Nephron (organoid): ENCODE data around the gene AHCYL2.
A peak's percentile ranks its signal among the peaks of the same experiment; 100 is the strongest.

ENCODE experiments used
- H3K27ac Mint-ChIP-seq, 3 experiments: 2 replicates each; pipeline ENCODE4 v1.8.0; 2020; ENCODE audit warnings: mixed read lengths in 3 of 3, mild to moderate bottlenecking in 2 of 3, moderate library complexity in 1 of 3
- H3K27me3 Mint-ChIP-seq: 2 replicates; pipeline ENCODE4 v1.8.0; 2021; ENCODE audit warnings: low read depth, mild to moderate bottlenecking, moderate library complexity, mixed read lengths
- H3K36me3 Mint-ChIP-seq: 2 replicates; pipeline ENCODE4 v1.8.0; 2020; ENCODE audit warnings: low read depth, mixed read lengths
- H3K4me1 Mint-ChIP-seq: 2 replicates; pipeline ENCODE4 v1.8.0; 2020; ENCODE audit warnings: mixed read lengths
- H3K4me3 Mint-ChIP-seq, 3 experiments: 2 replicates each; pipeline ENCODE4 v1.8.0; 2020; ENCODE audit warnings: mild to moderate bottlenecking in 3 of 3, mixed read lengths in 3 of 3, moderate library complexity in 2 of 3
- H3K9me3 Mint-ChIP-seq: 2 replicates; pipeline ENCODE4 v1.8.0; 2020; ENCODE audit warnings: mixed read lengths
- TF ChIP-seq, protein P1 (sequence below), 3 experiments: fragments of 200-600 bp; sonication (generic); IDR thresholded peaks; one replicate each; pipeline ENCODE4 v1.5.0; 2021; ENCODE audit warnings: antibody characterized with exemption in 3 of 3; ENCODE audit not compliant: unreplicated experiment in 3 of 3

AHCYL2 gene

DNA sequence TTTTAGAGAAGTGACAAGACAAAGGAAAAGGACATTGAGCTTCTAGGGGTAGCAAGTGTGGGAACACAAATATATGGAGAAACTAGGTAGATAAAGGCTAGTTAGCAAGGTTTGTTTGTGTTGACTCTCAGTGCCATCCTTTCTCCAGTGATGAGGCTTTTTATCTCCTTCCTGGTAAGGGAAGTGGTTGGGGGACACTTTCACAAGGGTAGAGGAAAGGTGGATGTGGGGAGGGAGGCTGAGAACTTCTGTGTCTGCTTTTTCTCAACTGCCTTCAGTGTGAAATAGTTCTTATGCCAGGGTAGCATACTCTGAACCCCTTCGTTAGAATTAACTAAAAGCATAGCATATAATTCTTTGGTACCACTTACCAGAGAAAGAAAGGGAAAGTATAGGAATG lies 116.4 kb downstream of the AHCYL2 start:
- Mint-ChIP-seq H3K4me3 (no peak overlapping the region), H3K36me3 (no peaks in the 10 kb centered on the region), H3K9me3 (no peaks in the 10 kb centered on the region), H3K4me1 (peaks cover 16% of the 10 kb centered on the region), H3K27me3 (no peaks in the 10 kb centered on the region), H3K27ac (no peak overlapping the region)
- TF ChIP-seq, protein P1, sequence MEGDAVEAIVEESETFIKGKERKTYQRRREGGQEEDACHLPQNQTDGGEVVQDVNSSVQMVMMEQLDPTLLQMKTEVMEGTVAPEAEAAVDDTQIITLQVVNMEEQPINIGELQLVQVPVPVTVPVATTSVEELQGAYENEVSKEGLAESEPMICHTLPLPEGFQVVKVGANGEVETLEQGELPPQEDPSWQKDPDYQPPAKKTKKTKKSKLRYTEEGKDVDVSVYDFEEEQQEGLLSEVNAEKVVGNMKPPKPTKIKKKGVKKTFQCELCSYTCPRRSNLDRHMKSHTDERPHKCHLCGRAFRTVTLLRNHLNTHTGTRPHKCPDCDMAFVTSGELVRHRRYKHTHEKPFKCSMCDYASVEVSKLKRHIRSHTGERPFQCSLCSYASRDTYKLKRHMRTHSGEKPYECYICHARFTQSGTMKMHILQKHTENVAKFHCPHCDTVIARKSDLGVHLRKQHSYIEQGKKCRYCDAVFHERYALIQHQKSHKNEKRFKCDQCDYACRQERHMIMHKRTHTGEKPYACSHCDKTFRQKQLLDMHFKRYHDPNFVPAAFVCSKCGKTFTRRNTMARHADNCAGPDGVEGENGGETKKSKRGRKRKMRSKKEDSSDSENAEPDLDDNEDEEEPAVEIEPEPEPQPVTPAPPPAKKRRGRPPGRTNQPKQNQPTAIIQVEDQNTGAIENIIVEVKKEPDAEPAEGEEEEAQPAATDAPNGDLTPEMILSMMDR (IDR thresholded peaks at IDR 0.05; ENCODE audit: unreplicated experiment in 3 of 3), result no peak

DNA sequence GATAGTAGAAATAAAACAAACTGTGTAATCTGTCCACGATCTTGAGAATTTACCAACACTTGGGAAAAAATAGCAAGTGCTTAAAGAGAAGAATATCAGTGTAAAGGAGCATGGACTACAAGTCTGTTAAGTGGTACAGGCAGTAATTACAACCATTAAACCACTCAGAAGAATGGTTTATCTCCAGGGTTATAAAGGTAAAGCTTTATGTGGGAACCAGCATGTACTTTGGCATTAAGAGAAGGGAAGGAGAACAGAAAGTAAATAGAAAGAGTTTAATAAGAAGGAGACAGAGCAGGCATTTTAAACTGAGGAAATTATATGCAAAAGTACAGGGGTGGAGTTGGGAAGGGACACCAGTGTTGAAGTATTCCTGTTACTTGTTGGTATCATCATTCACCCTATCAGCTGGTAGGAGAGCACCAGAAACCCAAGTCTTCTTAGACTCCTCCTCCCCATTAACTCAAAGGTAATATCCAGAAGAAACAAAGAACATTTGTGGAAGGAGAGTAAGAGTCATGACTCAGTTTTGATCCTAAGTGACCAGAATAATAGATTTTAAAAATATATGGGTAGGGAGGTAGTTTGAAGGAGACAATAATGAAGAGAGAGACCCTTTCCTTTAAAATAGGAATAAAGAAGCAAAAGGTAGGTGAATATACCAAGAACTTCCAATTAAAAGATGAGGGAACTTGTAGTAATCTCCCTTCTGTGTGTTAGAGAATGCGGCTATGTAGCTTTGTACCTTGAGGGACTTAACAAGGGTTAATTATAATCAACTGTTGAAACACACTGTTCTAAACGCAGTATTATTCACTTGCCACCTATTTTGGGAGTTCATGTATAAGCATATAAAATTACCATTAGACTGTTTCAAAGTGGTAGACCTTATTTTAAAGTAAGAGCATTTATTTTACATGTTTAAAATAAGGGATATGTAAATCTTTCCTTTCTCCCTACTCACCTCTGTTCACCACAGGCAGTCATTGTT lies 117.3 kb downstream of the AHCYL2 start:
- no peaks in the 10 kb centered on the region for H3K36me3 Mint-ChIP-seq
- no peaks in the 10 kb centered on the region for H3K27me3 Mint-ChIP-seq
- no peak overlapping the region for H3K27ac Mint-ChIP-seq
- peaks cover 20% of the 10 kb centered on the region for H3K4me1 Mint-ChIP-seq
- no peak overlapping the region for H3K4me3 Mint-ChIP-seq
- TF ChIP-seq, protein P1 (IDR thresholded peaks at IDR 0.05; ENCODE audit: unreplicated experiment in 3 of 3), result no peak
- H3K9me3 Mint-ChIP-seq, result no peaks in the 10 kb centered on the region

DNA sequence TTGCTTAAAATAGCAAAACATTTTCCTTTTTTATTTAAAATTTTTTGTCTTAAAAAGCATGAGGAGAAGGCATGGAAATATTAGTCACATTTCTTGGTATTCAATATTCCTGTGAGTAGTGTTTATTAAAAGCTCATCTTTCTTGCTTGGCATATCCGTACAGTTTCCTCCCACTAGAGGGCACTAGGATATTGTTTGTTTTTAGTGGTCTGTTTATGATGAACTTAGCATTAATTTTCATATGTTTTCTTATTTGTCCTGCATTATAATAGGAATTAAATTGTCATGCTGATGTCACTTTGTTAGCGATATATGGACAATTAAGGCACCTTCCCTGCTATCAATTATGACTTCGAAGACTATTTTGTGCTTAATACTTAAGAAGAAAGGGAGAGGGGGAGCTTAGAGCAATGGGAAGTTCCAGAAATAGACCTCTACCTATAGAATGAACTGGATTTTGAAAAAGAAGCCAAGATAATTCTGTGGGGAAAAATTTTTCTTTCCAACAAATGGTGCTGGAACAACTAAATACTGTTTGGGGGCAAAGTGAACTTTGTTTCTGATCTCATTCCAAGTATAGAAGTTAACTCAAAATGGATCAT lies 118.4 kb downstream of the AHCYL2 start:
- H3K27ac Mint-ChIP-seq, result no peak overlapping the region
- H3K9me3 Mint-ChIP-seq, result no peaks in the 10 kb centered on the region
- H3K4me3 Mint-ChIP-seq, result no peak overlapping the region
- H3K27me3 Mint-ChIP-seq, result no peaks in the 10 kb centered on the region
- no peaks in the 10 kb centered on the region for H3K36me3 Mint-ChIP-seq
- H3K4me1 Mint-ChIP-seq, result peaks cover 30% of the 10 kb centered on the region
- TF ChIP-seq, protein P1 (IDR thresholded peaks at IDR 0.05; ENCODE audit: unreplicated experiment in 3 of 3), result peak; percentile 64 to 73 (median 72)

DNA sequence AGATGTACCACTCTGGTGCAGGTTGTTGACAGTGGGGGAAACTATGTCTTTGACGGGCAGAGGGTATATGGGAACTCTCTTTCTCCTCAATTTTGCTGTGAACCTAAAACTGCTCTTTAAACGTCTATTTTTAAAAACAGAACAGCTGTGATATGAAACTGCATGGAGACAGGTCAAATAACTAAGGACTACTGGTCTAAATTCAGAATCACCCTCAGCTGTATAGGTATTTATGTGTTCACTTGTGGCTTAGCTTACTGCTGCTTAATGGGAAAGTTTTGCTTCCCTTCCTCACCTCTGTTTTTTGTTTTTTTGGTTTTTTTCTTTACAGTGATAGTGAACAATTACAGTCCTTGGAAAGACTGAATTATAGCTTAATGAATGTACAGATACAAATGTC lies 122.5 kb downstream of the AHCYL2 start:
- no peaks in the 10 kb centered on the region for H3K9me3 Mint-ChIP-seq
- H3K27me3 Mint-ChIP-seq, result no peaks in the 10 kb centered on the region
- H3K27ac Mint-ChIP-seq, result peak overlapping the region in 1 of 3 experiments; percentile 14
- H3K36me3 Mint-ChIP-seq, result no peaks in the 10 kb centered on the region
- H3K4me1 Mint-ChIP-seq, result peaks cover 33% of the 10 kb centered on the region
- H3K4me3 Mint-ChIP-seq, result no peak overlapping the region
- TF ChIP-seq, protein P1 (IDR thresholded peaks at IDR 0.05; ENCODE audit: unreplicated experiment in 3 of 3), result no peak

DNA sequence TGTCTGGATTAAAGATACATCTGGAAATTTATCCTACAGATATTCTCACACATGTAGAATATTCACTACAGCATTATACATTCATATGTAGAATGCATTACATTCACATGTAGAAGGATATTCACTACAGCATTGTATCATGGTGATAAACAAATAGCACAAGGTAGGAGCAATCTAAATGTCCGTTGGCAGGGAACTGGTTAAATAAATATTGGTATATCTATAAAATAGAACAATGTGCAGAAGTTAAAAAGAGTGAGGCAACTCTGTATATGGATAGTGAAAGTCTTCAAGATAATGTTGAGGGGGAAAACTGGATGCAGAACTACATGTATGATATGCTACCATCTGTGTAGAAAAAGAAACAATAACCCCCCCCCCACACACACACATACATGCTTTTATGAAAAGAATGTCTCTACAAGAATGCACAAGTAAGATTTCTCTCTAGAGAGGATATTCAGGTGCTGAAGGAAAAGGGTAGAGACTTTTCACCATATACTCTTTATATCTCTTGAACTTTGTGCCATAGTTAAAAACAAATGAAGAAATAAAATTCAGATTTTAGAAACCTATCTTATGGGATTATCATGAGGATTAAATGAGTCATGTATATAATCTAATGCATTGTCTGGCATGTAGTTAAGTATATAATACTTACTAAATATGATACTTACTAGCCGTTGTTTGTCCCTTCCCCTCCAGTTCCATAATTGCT lies 123.4 kb downstream of the AHCYL2 start:
- H3K36me3 Mint-ChIP-seq, result no peaks in the 10 kb centered on the region
- no peak overlapping the region for H3K27ac Mint-ChIP-seq
- no peak overlapping the region for H3K4me3 Mint-ChIP-seq
- H3K27me3 Mint-ChIP-seq, result no peaks in the 10 kb centered on the region
- TF ChIP-seq, protein P1 (IDR thresholded peaks at IDR 0.05; ENCODE audit: unreplicated experiment in 3 of 3), result no peak
- H3K9me3 Mint-ChIP-seq, result no peaks in the 10 kb centered on the region
- peaks cover 31% of the 10 kb centered on the region for H3K4me1 Mint-ChIP-seq
